Right hindlimb (tissue), 1 donor: Measurements from ENCODE around the gene ACAT1.
"Not testable (repeated sequence)": the region's sequence is repeated elsewhere in the genome, so short reads cannot be mapped to it uniquely, and the experiment has no call there.

Source experiments
- DNase-seq: peaks from one replicate; pipeline ENCODE4 v3.0.0-alpha.2; 2018

ACAT1 gene

DNA sequence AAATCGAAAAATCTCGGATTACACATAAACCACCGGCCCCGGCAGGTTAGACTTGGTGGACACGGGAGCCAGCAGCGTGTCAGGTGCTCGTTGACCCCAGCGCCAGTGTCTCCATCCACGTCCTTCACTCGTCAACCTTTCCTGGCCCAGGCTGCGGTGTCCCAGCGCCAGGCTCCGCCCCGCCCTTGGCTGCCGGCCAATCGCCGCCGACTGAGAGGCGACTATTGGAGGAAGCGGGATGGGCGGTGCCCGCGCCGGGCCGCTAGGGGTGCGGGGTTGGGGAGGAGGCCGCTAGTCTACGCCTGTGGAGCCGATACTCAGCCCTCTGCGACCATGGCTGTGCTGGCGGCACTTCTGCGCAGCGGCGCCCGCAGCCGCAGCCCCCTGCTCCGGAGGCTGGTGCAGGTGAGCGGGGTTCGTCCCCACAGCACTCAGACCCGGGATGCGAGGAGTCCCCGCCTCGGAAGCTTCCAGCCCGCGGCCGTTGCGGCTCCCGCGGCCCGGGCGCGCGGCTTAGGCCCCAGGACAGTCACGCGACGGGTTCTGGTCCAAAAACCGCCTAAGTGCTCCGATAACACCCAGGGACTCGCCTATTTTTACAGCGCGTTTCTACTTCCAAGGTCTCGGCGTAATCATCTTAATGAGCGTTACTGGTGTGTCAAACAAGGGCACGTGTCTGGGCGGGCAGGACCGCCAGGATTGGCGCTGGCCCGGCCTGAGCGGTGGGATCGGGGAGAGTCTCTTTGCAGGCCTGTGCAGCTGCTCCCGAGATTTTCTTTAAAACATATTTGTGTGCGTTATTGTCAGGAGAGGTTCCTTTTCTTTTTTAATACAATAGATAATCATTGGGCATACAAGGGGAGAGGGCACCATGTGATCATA lies at the start of gene ACAT1:
TSS of gene ACAT1 (plus strand) at position 294 of the 882 bp plus-strand sequence. CDS start at position 334, 40 bp downstream.
- peak; percentile 97 for DNase-seq

DNA sequence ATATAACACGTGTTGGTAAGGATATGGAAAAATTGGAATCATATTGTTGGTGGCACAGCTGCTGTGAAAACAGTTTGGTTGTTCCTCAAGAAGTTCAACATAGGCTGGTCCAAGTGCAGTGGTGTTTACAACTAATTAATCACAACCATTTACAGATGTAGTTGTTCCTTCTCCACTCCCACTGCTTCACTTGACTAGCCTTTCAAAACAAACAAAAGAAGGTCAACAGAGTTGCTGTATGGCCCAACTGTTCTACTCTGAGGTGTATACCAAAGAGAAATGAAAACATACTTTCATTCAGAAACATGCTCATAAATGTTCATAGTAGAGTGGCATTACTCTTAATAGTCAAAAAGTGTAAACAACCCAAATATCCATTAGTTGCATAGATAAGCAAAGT lies 36.6 kb upstream of the ACAT1 start:
- DNase-seq = no peak

DNA sequence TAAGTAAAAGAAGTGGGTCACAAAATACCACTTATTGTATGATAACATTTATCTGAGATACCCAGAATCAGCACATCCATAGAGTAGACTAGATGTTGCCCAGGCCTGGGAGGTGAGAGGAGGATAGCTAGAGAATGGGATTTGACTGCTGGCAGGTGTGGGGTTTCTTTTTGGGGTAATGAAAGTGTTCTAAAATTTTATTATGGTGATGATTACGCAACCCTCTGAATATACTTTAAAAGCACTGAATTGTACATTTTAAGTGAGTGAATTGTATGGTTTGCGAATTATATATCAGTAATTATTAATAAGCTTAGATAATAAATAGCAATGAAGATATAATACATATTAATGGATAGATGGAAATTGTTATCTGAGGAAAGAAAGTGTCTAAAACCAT lies 35.7 kb upstream of the ACAT1 start:
- no peak for DNase-seq

DNA sequence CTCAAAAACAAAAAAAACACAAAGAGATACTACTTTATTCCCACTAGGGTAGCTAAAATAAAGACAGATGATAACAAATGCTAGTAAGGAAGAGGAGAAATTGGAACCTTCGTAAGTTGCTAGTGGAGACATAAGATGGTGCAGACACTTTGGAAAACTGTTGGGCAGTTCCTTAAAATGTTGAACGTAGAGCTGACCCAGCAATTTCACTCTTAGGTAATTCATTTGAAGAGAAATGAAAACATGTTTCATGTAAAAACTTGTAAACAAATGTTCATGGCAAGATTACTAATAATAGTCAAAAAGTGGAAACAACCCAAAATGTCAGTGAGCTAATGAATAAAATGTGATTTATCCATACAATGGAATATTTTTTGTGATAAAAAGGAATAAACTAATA lies 29.2 kb upstream of the ACAT1 start:
- no peak for DNase-seq

GRCh38 chr11:108093128-108093904 lies 28.1 kb upstream of the ACAT1 start:
- DNase-seq = no peak

- DNase-seq = no peak
Measured at GRCh38 chr11:108097179-108097578, 24.2 kb upstream of the ACAT1 start.

DNA sequence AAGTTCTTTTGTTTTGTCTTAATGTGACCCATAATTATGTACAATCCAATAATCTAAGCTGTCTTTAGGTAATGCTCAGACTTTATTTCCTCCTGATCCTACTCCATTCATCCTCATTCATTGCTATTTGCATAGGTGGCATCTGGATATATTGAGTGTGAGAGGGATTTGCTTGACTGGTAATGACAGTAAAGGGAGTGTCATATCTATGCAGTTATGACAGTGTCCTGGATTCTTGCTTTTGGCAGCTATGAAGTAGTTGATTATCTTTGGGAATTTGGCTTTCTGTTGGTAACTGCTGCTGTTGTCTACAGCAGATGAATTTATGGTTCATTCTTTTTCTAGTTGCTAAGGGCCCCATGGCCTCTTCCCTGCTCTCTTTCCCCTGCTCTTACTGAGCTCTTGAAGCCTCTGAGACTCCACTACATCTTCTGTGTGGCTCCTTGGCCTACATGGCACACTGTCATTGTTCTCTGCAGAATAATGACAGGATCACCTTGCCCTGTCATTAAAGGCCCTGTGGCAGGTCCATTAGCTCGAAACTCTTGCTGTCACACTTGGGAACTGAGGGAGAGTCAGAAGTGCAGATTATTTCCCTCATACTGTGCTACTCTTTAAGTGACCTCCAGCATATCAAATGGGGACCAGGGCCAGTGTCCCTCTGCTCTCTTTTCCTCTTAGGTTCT lies 20.1 kb upstream of the ACAT1 start:
- no peak for DNase-seq

- DNase-seq = no peak
Measured at GRCh38 chr11:108111126-108111525, 10.2 kb upstream of the ACAT1 start.

DNA sequence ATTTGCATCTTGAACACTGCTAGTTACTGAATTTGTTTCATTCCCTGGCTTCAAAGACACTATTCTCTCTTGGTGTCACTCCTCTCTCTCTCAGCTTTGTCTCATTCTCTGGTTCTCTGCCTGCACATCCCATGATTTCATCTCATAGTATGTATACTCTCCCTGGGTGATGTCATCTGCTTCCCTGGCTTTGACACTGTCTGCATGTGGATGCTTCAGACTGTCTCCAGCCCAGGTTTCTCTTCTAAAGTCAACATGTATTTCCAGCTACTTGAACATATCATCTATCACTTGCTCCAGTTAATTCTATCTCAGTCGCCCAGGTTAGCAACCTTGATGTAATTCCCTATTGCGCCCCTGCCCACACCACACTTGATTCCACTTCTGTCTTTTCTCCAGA lies 9.3 kb upstream of the ACAT1 start:
- no peak for DNase-seq

- DNase-seq = peak; percentile 86
Measured at GRCh38 chr11:108115500-108116140, 5.7 kb upstream of the ACAT1 start.

DNA sequence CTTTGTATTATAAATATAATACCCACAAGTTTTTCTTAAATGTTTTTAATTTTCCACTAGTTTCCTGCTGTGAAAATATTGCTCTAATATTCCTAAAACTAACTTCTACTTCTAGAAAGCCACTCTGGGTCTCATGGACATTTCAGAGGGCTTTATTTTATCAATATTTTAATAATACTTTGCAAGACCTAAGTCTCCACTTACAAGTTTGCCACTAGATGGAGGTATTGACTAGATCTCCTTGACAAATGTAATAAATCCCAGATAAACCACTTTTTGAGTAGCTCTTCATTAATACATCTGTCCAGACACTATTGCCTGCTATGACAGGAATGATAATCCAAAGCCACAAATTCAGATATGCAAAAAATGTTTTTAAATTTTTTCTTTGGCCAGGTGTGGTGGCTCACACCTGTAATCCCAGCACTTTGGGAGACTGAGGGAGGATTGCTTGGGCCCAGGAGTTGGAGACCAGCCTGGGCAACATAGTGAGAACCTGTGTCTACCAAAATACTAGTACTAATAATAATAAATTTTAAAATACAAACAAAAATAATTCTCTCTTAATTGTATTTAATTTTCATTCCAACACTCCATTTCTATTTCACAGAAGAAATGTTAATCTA lies 3.5 kb upstream of the ACAT1 start:
- DNase-seq = no peak

- DNase-seq = not testable (repeated sequence)
Measured at GRCh38 chr11:108120936-108121273, 462 bp upstream of the ACAT1 start.

DNA sequence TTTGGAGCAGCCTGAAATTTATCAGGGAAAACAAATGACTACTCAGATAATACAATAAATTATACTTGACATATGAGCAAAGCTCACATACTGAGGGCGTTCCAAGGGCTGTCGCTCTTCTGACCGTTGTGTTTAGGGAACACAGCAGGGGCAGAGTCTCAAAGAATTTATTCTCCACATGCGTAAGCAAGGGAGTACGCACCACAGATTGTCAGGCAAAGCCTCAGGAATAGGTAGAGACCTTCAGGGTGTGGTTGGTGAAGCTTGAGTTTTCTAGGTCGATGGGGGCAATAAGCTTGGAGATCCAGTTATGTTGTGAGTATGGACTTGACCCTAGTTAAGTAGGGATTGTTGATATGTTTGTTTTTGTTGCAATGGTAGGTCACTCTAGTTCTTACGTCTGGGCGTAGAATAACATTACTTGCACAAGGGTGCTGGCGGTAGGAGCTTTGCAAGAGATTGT lies 830 bp downstream of the ACAT1 start:
- DNase-seq = no peak

DNA sequence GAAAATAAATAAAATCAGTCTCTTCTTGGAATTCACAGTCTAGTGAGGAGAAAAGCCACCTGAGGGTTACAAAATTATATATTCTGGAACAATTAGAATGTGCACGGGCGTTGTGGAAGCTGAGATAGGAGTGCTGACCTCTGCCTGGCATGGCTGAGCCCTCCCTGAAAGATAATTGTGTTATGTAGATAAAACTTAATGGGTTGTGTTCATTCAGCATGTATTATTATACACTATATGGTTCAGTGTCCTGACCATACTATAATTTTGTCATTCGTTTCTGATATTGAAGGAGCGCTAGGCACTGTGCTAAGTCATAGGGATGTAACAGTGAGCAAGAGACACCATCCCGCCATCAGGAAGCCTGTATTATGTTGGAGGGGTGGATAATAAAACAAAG lies 3.7 kb downstream of the ACAT1 start:
- DNase-seq = no peak

- DNase-seq = no peak
Measured at GRCh38 chr11:108128772-108129171, 7.4 kb downstream of the ACAT1 start.

GRCh38 chr11:108131993-108132392 lies 10.6 kb downstream of the ACAT1 start:
- no peak for DNase-seq

GRCh38 chr11:108132993-108133538 lies 11.7 kb downstream of the ACAT1 start:
- not testable (repeated sequence) for DNase-seq

- DNase-seq = no peak
Measured at GRCh38 chr11:108135845-108136544, 14.6 kb downstream of the ACAT1 start.

- no peak for DNase-seq
Measured at GRCh38 chr11:108137212-108137611, 15.8 kb downstream of the ACAT1 start.

GRCh38 chr11:108142304-108142703 lies 20.9 kb downstream of the ACAT1 start:
- no peak for DNase-seq

DNA sequence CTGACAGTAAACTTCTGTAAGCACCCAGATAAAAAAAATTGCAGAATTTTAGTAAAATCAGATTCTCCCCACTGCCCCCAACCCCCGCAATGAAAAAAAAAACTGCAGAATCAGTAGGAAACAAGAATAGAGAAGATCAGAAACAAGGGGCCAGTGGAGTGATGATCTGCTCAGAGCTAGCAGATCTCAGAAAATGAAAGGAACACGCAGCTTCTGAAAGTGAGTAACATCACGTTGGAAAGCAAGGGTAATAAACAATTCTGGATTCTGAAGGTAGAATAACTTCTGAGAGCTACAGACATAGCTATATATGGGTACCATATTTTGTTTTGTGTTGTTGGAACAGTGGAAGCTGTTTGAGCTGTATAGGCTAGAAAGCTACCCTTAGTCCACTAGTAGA lies 23.2 kb downstream of the ACAT1 start:
- no peak for DNase-seq
